Calu3 (cell line): ENCODE measurements around the gene DNAJC12. TPM values are rescaled to one million over a fixed set of nuclear protein-coding genes. Genes with fewer than 3 reads are reported as not detected.

ENCODE experiments used
- BruUV-seq: library from RNA; stranded (reverse); fragments of 400-500 nt; replicated peaks from 2 replicates; lab custom pipeline; 2021; lab: Mats Ljungman, UMichigan
- CTCF ChIA-PET: fragments of 300-600 bp; sonication (Branson Sonifier 250); formaldehyde crosslinking; loops from one replicate; lab custom pipeline; 2022; ENCODE audit warnings: antibody characterized with exemption; lab: Charles Lee
- DNase-seq: peaks from one replicate; pipeline ENCODE4 v3.0.0; 2022
- H3K27ac Mint-ChIP-seq: one replicate; pipeline ENCODE4 v1.8.0; 2022; ENCODE audit warnings: mixed read lengths; ENCODE audit not compliant: unreplicated experiment
- H3K27me3 Mint-ChIP-seq: one replicate; pipeline ENCODE4 v1.8.0; 2022; ENCODE audit warnings: mixed read lengths; ENCODE audit not compliant: unreplicated experiment
- H3K36me3 Mint-ChIP-seq: one replicate; pipeline ENCODE4 v1.8.0; 2022; ENCODE audit warnings: mild to moderate bottlenecking, moderate library complexity, mixed read lengths; ENCODE audit not compliant: insufficient read depth, unreplicated experiment
- H3K4me1 Mint-ChIP-seq: one replicate; pipeline ENCODE4 v1.8.0; 2022; ENCODE audit warnings: mild to moderate bottlenecking, low read depth, mixed read lengths; ENCODE audit not compliant: unreplicated experiment
- H3K4me3 Mint-ChIP-seq: one replicate; pipeline ENCODE4 v1.8.0; 2022; ENCODE audit warnings: mild to moderate bottlenecking, low read depth, moderate library complexity, mixed read lengths; ENCODE audit not compliant: unreplicated experiment
- H3K9me3 Mint-ChIP-seq: one replicate; pipeline ENCODE4 v1.8.0; 2022; ENCODE audit warnings: low read depth, mixed read lengths; ENCODE audit not compliant: unreplicated experiment
- CTCF ChIP-seq: fragments of 200-600 bp; IDR thresholded peaks from one replicate; pipeline ENCODE4 v1.8.0; 2022; ENCODE audit warnings: antibody characterized with exemption; ENCODE audit not compliant: unreplicated experiment
- intact Hi-C: fragments of 100-400 bp; cut with micrococcal nuclease; formaldehyde crosslinking; loops from one replicate; pipeline ENCODE4 v1.10.0; 2022; ENCODE audit not compliant: unreplicated experiment
- total RNA-seq: library from RNA; stranded (reverse); gene quantifications from 2 replicates; pipeline ENCODE4 v1.2.3, GENCODE V29; 2022

Gene DNAJC12
- total RNA-seq, 1 experiment from 2014 or later: 0.80 TPM

GRCh38 chr10:67776371-67776770 is 61.6 kb downstream of the DNAJC12 start:
- no peak overlapping the region for H3K4me3 Mint-ChIP-seq
- no peaks in the 10 kb centered on the region for H3K4me1 Mint-ChIP-seq
- no peak overlapping the region for H3K27ac Mint-ChIP-seq
- no peaks in the 10 kb centered on the region for H3K36me3 Mint-ChIP-seq
- peaks cover 8% of the 10 kb centered on the region for H3K27me3 Mint-ChIP-seq
- TF ChIP-seq CTCF: no peak
- no TSS peak for BruUV-seq
- intact Hi-C loops: loop anchor here (10.0 kb wide), 1 partner anchor 232 kb away; no protein-coding TSS in a partner anchor
- no peak for DNase-seq
- CTCF ChIA-PET: interaction anchor here (0.7 kb wide), 1 partner anchor 45 kb away, joined by 3 read pairs; no protein-coding TSS in a partner anchor
- H3K9me3 Mint-ChIP-seq: no peaks in the 10 kb centered on the region

- Mint-ChIP-seq H3K9me3 (no peaks in the 10 kb centered on the region), H3K4me3 (no peak overlapping the region), H3K36me3 (no peaks in the 10 kb centered on the region), H3K27me3 (peaks cover 16% of the 10 kb centered on the region), H3K4me1 (no peaks in the 10 kb centered on the region), H3K27ac (no peak overlapping the region)
- DNase-seq: no peak
- intact Hi-C loops: loop anchor here (10.0 kb wide), 1 partner anchor 230 kb away; no protein-coding TSS in a partner anchor
- no peak for TF ChIP-seq CTCF
- BruUV-seq: no TSS peak
- CTCF ChIA-PET: interaction anchor here (0.7 to 1.6 kb wide), 3 partner anchors 13 to 667 kb away, joined by 3 to 6 read pairs (median 3); no protein-coding TSS in a partner anchor
Measured at GRCh38 chr10:67775279-67775678, 62.7 kb downstream of the DNAJC12 start.

GRCh38 chr10:67772894-67773511 is 65.0 kb downstream of the DNAJC12 start:
- Mint-ChIP-seq H3K4me1 (no peaks in the 10 kb centered on the region), H3K27ac (no peak overlapping the region), H3K27me3 (peaks cover 21% of the 10 kb centered on the region), H3K9me3 (no peaks in the 10 kb centered on the region), H3K36me3 (no peaks in the 10 kb centered on the region), H3K4me3 (no peak overlapping the region)
- CTCF ChIA-PET: interaction anchor here (0.6 to 0.7 kb wide), 4 partner anchors 75 to 378 kb away, joined by 3 to 5 read pairs (median 4); no protein-coding TSS in a partner anchor
- no peak for TF ChIP-seq CTCF
- no peak for DNase-seq
- intact Hi-C loops: loop anchor here (10.0 kb wide), 1 partner anchor 228 kb away; no protein-coding TSS in a partner anchor
- no TSS peak for BruUV-seq

GRCh38 chr10:67772151-67772550 is 65.8 kb downstream of the DNAJC12 start:
- Mint-ChIP-seq H3K27ac (no peak overlapping the region), H3K36me3 (no peaks in the 10 kb centered on the region), H3K9me3 (no peaks in the 10 kb centered on the region), H3K4me3 (no peak overlapping the region), H3K27me3 (peaks cover 20% of the 10 kb centered on the region), H3K4me1 (no peaks in the 10 kb centered on the region)
- intact Hi-C loops: loop anchor here (10.0 kb wide), 1 partner anchor 227 kb away; no protein-coding TSS in a partner anchor
- no peak for DNase-seq
- CTCF ChIA-PET: no interaction called here
- no peak for TF ChIP-seq CTCF
- BruUV-seq: no TSS peak
